Measurements from ENCODE around the gene RAB5IF.

DNA sequence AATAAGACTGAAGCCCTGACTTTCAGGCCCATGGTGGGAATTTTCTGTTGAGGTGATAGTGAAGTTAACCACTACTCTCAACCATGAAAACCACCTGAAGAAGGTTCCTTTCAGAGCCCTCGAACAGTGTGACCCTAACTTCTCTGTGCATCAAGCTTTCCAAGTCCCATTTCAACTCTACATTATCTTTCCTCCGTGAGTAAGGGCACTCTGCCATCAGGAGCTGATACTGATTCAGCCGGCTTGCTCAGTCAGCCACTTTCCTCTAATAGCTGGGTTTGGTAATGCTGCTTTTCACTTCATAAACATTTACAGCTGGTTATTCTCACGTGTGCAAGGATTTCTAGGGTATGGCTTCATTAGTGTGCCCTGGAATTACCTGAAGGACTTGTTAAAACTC is 51.2 kb downstream of the RAB5IF start:
- TF ChIP-seq, protein P1, sequence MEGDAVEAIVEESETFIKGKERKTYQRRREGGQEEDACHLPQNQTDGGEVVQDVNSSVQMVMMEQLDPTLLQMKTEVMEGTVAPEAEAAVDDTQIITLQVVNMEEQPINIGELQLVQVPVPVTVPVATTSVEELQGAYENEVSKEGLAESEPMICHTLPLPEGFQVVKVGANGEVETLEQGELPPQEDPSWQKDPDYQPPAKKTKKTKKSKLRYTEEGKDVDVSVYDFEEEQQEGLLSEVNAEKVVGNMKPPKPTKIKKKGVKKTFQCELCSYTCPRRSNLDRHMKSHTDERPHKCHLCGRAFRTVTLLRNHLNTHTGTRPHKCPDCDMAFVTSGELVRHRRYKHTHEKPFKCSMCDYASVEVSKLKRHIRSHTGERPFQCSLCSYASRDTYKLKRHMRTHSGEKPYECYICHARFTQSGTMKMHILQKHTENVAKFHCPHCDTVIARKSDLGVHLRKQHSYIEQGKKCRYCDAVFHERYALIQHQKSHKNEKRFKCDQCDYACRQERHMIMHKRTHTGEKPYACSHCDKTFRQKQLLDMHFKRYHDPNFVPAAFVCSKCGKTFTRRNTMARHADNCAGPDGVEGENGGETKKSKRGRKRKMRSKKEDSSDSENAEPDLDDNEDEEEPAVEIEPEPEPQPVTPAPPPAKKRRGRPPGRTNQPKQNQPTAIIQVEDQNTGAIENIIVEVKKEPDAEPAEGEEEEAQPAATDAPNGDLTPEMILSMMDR (IDR thresholded peaks at IDR 0.05; ENCODE audit: insufficient read depth, low read length, poor library complexity, severe bottlenecking) = no peak
- no peak for TF ChIP-seq EZH2phosphoT487 (conservative IDR thresholded peaks at IDR 0.05; ENCODE audit: low read length)
